ENCODE results near the gene UGT2A1. TPM values are rescaled to one million over a fixed set of nuclear protein-coding genes. Genes with fewer than 3 reads are reported as not detected.

UGT2A1 gene
- not detected in 5 replicates for total RNA-seq (2022; extraction: Qiagen RNA extraction)

DNA sequence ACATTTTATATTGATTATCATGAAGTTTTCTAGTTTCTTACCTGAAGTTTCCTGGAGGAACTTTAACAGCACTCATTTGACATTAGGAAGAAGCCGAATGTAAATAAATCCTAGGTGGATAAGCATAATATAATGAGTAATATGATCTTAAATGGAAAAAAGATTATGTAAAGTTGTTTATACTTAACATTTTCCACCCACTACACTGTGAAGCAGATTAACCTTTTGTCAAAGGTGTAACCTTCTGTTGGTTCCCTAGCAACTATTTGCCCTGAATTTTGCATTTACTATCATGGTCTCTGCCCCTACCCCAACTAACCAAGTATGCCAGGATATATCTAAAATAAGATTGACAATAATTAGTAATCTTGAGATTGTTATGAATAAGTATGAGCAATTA, at the start of gene UGT2A1:
UGT2A1 (minus strand) TSS at position 101 of the 400 bp plus-strand sequence. CDS start 5,603 bp downstream, outside the sequence.

DNA sequence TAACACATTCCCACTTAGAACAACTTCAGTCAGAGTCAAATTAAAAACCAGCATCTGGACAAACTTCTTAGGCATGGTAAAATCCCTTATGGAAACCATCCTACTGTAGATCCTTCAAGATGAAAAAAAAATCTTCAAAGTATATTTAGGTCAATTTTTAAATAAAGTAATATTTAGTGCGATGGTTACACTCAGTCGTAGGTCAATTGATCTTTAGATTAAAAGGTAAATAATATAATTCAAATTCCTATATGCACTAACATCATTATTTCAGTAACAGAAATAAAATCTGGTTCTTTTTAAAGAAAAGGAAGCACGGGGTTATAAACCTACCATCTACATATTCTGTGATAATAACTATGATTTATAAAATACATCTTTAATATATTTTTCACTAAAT, 13.5 kb downstream of the UGT2A1 start, which contains the start of gene UGT2A2:
UGT2A2 (minus strand) TSS at position 101 of the 400 bp plus-strand sequence; CDS start at position 99, 2 bp downstream.

Other genes with a start within 250 kb of the UGT2A1 start
- gene UGT2B4, start 157.3 kb downstream of the UGT2A1 start, total RNA-seq (2022; extraction: Qiagen RNA extraction) = 0.12 TPM in 1 of 5 replicates, not detected in the others
- gene UGT2A2, start 13.6 kb downstream of the UGT2A1 start, total RNA-seq (2022; extraction: Qiagen RNA extraction) = not detected in 5 replicates
- gene SULT1B1, start 107.4 kb upstream of the UGT2A1 start, total RNA-seq (2022; extraction: Qiagen RNA extraction) = 0.02 TPM in 1 of 5 replicates, not detected in the others
- gene SULT1E1, start 206.9 kb upstream of the UGT2A1 start, total RNA-seq (2022; extraction: Qiagen RNA extraction) = not detected in 5 replicates